NK-92 treated with Interleukin-12 subunit alpha and Interleukin-12 subunit beta, amount 100 ng/mL, for 24 hours (cell line): Measurements from ENCODE around the gene KIF26B.
"Not testable (repeated sequence)": the region's sequence is repeated elsewhere in the genome, so short reads cannot be mapped to it uniquely, and the experiment has no call there.

Experiments
- DNase-seq: peaks from one replicate; lab custom pipeline; 2025; lab: John Stamatoyannopoulos, UW

The KIF26B gene

DNA sequence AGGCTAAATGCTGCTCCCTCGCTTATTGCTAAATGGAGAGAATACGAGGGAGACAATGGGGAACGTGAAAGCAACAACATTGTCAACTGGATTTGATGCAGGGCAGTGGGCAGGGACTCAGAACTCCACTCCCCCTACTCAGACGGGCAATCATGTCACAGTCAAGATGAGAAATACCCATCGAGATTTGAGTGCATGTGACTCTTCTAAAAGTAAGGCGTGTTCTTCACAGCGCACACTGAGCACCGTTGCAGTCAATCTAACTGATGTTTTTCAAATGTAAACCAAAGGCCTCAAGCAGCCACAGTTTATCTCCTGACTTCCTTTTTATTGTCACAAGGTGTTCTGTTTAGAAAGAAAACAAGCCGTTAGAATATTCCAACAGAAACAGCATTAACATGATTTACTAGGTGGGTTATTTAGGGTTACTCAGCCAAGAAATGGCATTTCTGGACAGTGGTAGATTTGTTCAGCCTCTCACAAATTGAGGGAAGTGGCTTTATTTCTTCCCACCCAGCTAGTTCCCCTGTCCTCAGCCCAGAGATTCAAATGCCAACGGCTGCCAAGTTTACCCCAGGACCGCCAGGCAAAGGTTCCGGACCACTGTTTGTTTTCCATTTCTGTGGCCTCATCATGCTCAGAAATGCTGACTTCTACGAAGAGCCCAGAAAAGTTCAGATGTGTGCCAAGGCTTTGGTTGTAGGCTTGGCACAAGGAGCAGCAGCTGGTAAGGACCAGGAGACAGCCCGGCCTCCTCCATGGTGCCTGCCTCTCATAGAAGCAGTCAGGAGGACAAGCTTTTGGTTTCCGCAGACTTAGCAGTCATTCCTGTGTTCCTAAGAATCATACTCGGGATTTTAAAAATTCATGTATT, 171.4 kb downstream of the KIF26B start:
- DNase-seq = no peak

DNA sequence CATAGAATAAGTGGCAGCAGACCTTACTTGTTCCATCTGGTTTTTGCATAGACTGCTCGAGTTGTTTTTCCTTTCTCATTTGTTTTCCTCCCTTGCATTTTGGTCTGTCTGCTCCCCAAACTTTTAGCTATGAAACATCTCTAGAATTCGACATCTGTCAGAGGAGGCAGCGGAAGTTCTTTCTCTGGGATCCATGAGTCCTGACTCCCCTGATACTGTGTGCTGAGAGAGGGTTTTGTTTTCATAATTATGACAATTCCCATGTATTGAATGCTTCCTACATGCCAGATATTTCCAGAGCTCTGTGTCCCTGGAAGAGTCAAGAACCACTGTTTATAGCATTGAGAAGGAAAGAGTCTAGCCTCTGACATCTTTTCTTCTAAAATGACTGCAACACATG, 172.6 kb downstream of the KIF26B start:
- no peak for DNase-seq

DNA sequence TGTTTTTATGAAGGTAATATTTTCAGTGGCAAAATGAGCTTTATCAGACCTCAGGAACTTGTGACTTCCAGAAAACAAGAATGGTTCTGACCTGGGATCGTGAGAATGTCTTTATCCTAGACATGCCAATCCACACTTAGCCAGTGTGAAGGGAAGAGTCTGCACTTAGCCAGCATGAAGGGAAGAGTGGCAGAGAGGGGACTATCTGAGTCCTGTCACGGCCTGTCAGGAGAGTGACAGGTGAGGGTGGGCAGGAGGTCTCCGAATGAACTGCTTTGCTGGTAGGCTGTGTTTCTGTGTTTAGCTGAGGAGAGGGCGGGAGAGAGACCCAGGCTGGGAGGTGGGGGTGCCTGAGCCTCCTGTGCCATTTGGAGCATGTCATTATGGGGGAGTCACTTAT, 173.1 kb downstream of the KIF26B start:
- no peak for DNase-seq

DNA sequence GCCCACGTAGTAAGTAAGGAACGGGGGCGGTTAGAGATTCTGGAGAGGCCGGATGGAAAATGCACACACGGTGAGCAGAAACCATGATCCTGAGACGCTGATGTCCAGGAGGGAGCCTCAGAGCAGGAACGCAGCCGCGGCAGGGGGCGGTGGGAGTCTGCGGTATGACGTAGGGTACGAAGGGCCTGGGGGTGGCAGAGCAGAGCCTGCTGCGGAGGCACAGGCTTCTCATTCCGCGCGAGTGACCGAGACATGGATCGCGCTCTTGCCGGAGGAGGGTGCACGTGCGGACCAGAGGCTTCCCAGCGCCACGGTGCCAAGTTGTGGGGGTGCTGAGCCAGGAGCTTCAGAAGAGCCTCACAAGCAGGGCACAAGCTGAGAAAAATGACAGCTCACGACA, 176.2 kb downstream of the KIF26B start:
- DNase-seq = no peak

DNA sequence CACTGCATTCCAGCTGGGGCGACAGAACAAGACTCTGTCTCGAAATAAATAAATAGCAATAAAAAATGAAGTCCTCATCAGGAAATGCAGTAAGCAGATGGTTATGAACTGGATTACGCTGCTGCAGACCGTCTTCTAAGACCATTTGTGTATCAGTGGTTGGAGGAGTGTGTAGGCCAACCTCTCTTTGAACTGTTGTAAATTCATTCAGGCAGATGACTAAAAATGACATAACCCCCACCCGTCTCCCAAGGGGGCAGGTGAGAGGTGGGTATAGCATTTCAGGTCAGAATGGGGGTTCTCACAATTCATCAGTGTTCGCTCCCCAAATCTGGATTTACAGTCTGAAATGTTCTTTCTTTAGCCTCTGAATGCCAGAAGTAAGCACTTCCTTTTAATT, 177.3 kb downstream of the KIF26B start:
- DNase-seq = no peak

DNA sequence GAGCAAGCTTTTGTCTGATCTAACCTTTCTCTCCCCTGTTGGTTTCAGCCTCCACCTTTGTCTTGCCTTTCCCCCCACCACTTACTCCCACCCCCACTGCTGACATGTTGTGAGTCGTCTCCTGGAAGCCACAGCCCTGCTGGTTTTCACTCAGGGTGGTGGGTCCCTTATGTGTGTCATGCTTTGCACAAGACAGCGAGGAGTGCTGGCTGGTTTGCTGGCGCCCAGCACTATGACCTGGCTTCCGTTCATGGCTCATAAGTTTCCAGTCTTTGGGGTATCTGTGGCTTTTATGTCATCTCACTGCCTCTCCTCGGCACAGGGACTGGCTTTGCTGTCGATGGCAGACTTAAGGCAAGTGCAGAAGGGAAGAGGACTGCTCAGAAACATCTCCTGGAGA, 177.7 kb downstream of the KIF26B start:
- peak; percentile 20 for DNase-seq

DNA sequence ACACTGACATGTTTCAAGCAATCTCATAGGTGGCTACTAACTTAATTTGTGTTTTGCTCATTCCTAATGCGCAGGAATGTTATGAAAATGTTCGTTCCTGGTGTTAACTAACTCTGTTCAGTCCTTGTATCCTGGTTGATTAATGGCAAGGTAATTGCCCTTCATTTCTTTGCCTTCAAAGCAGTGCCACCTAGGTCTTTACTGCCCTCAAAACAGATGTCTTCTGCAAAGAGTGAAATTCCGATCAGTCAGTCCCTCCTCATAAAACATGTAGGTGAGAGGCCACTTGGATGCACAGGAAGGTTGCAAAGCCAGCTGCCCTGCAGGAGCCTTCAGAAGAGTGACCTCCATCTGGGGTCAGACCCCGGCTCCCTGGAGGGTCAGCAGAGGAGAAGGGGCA, 179.4 kb downstream of the KIF26B start:
- DNase-seq = no peak

DNA sequence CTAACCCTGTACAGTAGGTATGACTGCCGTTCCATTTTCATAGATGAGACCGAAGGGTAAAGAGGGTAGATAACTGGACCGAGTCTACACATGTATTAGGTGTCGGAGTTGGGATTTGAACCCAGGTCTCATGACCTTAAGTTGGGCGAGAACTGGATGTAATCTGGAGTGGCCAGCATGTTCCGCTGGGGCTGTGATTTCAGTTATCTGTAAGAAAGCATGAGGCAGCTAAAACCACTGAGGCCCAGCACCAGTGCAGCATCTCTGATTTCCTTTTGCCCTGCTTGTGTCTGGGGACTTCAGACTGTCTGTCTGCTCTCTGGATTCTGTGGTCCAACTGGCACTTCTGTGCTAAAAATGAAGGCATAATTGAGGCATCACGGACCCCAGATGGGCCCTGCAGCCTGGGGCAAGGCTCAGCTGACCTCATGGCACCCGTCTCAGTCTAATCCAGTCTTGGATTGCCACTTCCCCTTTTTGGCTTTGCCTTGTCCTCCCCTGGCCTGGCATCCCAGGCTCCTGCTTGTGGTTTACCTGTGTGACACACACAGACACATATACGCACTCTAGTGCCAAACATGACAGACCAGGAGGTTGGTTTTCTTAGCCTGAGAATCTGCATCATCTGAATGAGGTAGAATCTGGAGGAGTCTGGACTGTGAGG, 180.2 kb downstream of the KIF26B start:
- DNase-seq = no peak

DNA sequence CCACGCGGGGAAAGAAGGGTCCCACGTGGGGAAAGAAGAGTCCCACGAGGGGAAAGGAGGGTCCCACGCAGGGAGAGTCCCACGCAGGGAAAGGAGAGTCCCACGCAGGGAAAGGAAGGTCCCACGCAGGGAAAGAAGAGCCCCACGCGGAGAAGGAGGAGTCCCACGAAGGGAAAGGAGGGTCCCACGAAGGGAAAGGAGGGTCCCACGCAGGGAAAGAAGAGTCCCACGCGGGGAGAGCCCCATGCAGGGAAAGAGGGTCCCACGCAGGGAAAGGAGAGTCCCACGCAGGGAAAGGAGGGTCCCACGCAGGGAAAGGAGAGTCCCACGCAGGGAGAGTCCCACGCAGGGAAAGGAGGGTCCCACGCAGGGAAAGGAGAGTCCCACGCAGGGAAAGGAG, 180.9 kb downstream of the KIF26B start:
- DNase-seq = not testable (repeated sequence)

DNA sequence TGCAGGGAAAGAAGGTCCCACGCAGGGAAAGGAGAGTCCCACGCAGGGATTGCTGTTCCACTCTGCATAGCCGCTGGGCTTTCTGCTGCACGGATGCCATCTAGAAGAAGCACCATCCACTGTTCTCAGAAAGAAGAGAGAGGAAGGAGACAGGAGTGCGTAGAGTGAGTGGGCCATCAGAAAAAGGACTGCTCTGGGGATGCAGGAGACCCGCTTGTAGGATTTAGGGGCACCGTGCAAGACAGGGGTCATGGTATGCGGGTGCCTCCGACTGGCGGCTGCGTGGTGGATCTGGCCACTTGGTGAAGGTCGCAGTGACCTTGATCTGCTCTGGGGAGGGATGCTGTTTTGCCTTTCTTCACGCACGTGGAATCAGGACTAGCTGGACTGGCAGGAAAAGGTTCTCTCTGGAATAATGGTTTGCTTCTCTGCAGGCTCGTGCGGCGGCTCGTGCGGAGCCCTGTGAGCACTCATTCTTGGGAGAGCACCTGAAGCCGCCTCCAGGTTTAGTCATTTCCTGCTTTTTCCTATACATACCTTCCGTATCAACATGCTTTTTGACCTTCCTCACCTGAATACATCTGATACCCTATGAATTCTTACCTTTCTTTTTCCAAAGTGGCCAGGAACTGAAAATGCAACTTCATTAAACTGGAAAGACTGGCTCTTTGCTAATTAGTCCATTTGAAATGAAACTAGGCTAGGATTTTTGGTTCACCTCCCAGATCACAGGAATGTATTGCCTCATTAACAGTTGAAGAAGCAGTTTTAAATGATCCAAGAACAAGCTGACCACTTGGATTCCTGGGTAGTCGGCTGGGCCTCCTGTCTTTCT, 181.6 kb downstream of the KIF26B start:
- DNase-seq = no peak

DNA sequence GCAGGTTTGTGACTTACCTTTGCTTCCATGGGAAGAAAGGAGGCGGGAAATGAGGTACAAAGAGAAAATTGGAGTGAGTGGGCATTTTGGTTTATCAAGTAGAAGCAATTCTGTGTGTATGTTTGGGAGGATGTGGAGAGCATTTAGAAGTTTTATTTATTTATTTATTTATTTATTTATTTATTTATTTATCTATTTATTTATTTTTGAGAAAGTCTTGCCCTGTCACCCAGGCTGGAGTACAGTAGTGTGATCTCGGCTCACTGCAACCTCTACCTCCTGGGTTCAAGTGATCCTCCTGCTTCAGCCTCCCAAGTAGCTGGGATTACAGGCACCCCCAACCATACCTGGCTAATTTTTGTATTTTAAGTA, 182.2 kb downstream of the KIF26B start:
- DNase-seq = not testable (repeated sequence)

DNA sequence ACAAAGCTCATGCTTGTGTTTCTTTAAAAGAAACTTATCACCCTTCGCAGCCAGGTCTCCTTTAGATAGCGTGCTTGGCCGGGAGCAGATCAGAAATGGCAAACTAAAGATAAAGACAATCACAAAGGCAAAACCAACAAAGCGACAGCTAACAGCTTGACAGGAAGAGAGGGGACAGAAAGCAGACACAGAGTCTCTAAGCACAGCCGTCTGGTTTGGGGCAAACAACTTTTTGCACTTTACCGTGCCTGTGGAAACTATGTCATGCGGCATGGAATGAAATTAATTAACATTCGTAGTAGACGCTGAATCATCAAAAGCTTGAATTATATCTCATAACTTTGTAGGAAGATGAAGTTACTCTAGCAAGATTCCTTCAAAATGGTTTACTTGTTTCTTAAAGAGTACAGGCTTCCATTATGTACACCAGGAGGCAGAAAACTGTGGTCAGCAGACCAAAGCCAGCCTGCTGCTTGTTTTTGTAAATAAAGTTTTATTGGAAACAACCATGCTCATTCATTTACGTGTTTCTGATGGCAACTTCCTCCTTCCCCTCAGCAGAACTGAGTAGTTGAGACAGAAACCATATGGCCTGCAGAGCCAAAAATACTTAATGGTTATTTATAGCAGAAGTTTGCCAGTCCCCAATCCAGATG, 183.2 kb downstream of the KIF26B start:
- no peak for DNase-seq

DNA sequence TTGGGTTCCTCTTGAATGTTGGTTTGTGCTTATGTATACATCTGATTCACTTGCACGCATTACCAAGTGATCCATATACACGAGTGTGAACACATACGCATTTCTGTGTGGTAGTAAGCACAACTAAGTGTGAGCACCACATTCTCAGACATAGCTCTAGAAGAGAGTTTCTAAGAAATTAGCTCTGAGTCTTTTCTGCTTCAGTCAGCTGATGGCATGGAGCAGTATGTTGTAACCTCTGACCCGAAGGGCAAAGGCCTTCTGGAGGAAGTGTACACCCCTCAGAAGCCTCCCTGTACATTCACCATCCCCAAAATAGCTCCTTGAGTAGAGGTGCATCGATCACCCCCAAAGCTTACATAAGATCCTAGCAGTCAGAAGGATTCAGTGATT, 183.7 kb downstream of the KIF26B start:
- DNase-seq = no peak

DNA sequence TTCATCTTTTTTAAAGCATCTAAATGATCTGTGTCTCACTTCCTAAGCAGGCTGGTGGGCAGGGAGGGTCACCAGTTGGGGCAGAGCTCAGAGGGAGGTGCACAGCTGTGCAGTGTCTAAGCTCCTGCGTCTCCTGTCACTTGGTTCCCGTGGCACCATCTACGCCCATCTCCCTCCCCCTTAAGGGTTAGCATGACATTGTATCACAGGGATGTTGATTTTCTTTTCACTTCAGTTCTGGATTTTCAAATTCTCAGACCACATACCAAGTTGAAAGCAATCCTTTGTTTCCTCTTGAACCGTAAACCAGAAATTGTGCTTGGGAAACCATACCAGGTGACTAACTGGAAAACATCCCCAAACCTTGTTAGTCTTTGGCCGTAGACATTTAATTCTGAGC, 187.0 kb downstream of the KIF26B start:
- DNase-seq = no peak

DNA sequence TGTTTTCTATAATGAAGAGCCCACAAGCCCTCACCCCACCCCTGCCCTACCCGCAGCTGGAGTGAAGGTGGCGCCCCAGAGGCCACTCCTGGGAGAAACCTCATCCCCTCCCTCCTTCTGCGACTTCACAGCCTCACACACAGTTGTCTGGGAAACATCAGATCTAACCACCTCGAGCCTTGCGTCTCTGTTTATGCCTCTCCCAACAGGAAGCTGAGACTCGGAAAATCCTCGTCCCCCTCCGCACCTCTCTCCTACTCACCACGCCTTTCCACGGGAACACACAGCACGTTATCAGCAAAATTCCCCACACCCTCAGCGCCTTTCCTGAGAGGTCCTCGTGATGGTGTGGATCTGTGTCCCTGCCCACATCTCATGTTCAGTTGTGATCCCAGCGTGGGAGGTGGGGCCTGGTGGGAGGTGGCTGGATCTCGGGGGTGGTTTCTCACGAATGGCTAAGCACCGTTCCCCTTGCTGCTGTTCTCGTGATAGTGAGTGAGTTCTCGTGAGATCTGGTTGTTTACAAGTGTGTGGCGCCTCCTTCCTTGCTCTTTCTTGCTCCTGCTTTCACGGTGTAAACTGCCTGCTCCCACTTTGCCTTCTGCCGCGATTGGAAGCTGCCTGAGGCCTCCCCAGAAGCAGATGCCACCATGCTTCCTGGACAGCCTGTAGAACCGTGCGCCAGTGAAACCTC, 190.6 kb downstream of the KIF26B start:
- no peak for DNase-seq

DNA sequence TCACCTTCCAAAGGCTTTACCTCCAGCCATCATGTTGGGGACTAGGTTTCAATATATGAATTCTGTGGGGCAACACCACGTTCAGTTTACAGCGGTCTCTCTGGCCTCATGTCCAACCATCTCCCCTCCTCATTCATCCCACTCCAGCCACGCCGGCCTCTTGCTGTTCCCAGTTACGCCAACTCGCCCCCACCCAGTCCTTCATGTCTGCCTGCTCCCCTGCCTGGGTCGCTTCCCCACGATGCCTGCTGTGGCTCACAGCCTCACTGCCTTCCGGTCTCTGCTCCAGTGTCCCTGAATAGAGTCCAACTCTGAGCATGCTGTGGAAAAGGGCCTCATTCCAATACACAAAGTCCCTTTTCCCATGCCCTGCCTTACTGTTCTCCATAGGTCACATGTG, 193.8 kb downstream of the KIF26B start:
- DNase-seq = no peak

DNA sequence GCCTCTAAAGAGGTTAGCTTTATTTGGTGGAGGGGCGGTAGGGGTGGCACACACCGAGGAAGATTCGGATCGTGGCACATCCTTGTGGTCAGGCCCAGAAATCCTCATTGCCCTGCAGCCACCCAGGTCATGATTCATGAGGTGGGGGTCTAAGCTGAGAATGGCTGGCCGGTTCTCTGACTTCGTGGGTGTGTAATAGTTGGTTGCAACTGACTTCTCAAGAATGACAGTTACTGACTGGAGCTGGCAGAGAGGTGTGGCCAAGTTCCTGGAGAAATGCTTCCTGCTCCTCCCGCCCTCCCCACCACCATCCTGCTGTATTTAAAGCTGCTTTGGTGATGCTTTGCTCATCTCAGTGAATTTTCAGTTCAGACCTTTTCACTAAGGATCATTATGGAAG, 198.6 kb downstream of the KIF26B start:
- DNase-seq = no peak

DNA sequence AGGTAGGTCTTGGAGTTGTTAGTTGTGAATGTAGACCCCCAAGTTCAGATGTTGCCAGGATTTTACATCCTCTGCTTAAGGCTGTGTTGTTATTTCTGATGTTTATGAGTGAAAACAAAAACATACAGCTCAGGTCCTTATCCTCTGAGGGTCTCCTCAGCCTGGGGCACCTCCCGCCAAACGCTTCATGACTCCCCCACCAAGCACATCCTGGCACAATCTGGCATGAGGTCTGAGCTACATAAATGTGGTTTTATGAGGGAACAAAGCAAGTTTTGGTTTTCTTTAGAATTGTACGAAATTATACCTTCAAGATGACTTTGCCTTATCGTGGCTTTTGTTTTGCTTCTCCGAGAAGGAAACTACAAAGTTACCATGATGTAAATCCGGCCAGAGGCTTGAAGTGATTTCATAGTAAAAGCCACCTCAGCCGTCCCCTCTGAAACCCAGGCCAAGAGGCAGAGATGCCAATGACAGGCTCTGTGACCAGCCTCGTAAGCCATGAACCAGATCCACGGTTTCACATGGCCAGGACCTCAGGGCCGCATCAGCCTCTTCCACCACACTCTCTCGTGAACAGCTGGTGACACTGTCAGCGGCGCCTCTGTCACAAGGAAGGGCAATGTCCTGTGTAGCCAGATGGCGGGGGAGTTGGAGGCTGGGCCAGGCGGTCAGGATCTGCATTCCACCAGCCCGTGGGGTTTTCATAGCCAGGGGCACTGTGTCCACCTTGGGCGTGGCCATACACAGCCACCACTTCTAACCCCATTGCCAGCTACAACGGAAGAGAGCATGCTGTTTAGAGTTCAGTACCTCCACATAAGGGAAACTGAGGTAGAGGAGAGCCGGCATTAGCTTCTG, 199.4 kb downstream of the KIF26B start:
- no peak for DNase-seq

DNA sequence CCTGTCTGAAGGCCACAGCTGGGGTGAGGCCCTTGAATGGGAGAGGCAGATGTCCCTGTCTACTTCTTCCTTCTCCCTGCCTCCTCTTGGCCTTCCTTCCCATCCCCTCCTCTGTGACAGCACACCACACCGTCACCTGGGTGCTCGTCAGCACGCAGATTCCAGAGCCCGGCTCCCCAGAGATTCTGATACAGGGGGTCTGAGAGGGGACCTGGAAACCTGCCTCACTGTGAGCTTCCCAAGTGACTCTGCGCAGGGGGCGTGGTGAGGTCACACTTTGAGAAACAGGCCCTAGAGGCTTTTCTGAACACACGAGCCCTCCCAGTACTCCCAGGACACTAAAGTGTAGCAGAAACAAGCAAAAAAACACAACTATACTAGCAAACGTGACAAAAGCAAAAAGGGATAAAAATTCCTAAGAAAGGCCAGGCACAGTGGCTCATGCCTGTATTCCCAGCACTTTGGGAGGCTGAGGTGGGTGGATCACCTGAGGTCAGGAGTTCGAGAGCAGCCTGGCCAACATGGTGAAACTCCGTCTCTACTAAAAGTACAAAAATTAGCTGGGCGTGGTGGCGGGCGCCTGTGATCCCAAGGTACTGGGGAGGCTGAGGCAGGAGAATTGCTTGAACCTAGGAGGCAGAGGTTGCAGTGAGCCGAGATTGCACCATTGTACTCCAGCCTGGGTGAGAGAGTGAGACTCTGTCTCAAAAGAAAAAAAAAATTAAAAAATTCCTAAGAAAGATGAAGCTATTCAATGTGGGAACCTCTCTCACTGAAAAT, 201.3 kb downstream of the KIF26B start:
- not testable (repeated sequence) for DNase-seq
